ENCODE data around the gene ARSB.

The ARSB gene

DNA sequence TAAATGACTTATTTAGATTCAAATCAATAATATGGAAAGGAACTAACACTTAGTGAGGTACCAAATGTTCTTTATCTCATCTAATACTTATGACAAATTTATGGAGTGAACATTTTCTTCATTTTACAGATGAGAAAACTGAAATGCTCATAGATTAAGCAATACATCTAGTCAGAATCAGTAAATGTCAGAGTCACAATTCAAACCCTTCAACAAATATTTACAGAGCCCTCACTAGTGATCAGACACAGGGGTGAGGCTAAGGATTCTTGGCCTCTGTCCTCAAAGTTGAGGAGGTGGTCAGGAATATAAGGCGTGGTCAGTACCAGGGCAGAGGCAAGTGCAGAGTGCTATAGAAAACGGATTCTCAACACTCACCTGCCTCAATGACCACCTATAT lies 29.5 kb upstream of the ARSB start:
- DNase-seq: no peak
- Histone ChIP-seq H3K27ac (no peak overlapping the region), H3K36me3 (no peaks in the 10 kb centered on the region), H3K4me3 (ENCODE audit: low read depth, low read length) (no peak overlapping the region), H3K9me3 (ENCODE audit: severe bottlenecking) (peaks cover 3% of the 10 kb centered on the region), H3K27me3 (ENCODE audit: insufficient read depth, low read depth, severe bottlenecking) (no peaks in the 10 kb centered on the region)
- TF ChIP-seq, protein P1, sequence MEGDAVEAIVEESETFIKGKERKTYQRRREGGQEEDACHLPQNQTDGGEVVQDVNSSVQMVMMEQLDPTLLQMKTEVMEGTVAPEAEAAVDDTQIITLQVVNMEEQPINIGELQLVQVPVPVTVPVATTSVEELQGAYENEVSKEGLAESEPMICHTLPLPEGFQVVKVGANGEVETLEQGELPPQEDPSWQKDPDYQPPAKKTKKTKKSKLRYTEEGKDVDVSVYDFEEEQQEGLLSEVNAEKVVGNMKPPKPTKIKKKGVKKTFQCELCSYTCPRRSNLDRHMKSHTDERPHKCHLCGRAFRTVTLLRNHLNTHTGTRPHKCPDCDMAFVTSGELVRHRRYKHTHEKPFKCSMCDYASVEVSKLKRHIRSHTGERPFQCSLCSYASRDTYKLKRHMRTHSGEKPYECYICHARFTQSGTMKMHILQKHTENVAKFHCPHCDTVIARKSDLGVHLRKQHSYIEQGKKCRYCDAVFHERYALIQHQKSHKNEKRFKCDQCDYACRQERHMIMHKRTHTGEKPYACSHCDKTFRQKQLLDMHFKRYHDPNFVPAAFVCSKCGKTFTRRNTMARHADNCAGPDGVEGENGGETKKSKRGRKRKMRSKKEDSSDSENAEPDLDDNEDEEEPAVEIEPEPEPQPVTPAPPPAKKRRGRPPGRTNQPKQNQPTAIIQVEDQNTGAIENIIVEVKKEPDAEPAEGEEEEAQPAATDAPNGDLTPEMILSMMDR (IDR thresholded peaks at IDR 0.05; ENCODE audit: low read depth, low read length): no peak

DNA sequence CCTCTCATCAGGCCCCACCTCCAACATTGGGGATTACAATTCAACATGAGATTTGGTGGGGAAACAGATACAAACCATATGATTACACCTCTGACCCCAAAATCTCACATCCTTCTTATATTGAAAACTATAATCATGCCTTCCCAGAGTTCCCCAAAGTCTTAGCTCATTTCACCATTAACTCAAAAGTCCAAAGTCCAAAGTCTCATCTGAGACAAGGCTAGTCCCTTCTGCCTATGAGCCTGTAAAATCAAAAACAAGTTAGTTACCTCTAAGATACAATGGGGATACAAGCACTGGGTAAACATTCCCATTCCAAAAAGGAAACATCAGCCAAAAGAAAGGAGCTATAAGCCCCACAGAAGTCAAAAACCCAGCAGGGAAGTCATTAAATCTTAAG lies 26.8 kb upstream of the ARSB start:
- no peak for DNase-seq
- TF ChIP-seq, protein P1 (IDR thresholded peaks at IDR 0.05; ENCODE audit: low read depth, low read length): no peak
- no peaks in the 10 kb centered on the region for H3K27me3 ChIP-seq (ENCODE audit: insufficient read depth, low read depth, severe bottlenecking)
- H3K27ac ChIP-seq: no peak overlapping the region
- H3K4me3 ChIP-seq (ENCODE audit: low read depth, low read length): no peak overlapping the region
- H3K36me3 ChIP-seq: no peaks in the 10 kb centered on the region
- peaks cover 3% of the 10 kb centered on the region for H3K9me3 ChIP-seq (ENCODE audit: severe bottlenecking)

DNA sequence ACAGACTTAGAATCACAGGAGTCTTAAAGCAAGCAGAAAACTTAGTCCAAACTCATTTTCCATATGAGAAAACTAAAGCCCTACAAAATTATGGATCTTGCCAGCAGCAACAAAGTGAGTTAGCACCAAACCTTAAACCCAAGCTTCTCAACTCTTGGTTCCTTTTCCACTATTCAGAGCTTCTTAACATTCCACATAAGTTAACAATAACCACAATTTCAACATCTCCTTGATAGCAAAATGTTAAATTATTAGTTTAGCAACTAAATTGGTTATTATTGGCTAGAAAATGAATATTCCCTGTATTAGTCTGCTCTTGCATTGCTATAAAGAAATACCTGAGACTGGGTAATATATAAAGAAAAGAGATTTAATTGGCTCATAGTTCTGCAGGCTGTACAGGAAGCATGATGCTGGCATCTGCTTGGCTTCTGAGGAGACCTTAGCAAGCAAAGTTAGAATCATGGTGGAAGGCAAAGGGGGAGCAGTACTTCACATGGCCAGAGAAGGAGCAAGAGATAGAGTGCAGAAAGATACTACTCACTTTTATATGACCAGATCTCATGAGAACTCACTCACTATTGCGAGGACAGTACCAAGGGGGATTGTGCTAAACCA lies 26.2 kb upstream of the ARSB start:
- H3K4me3 ChIP-seq (ENCODE audit: low read depth, low read length): no peak overlapping the region
- H3K36me3 ChIP-seq: no peaks in the 10 kb centered on the region
- peaks cover 3% of the 10 kb centered on the region for H3K9me3 ChIP-seq (ENCODE audit: severe bottlenecking)
- TF ChIP-seq, protein P1 (IDR thresholded peaks at IDR 0.05; ENCODE audit: low read depth, low read length): no peak
- no peaks in the 10 kb centered on the region for H3K27me3 ChIP-seq (ENCODE audit: insufficient read depth, low read depth, severe bottlenecking)
- DNase-seq: no peak
- no peak overlapping the region for H3K27ac ChIP-seq

DNA sequence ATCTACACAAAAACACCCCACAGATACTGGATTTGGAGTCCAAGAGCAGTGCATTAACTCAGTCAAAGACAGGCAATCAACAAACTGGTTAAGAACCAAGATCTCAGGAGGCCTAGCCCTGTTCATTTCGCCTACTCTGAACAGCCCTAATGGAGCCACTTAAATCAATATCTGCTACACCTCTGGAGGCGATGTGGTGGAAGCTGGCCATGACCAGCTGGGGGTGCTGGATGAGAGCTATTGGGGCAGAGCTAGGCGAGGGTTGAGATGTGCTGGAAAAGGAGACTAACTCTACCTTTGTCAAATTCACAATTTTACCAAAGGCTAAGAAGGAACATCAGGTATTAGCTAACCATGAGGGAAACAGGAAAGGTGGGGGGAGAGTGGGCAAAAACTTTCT lies 23.3 kb upstream of the ARSB start:
- peaks cover under 1% of the 10 kb centered on the region for H3K9me3 ChIP-seq (ENCODE audit: severe bottlenecking)
- TF ChIP-seq, protein P1 (IDR thresholded peaks at IDR 0.05; ENCODE audit: low read depth, low read length): no peak
- H3K27me3 ChIP-seq (ENCODE audit: insufficient read depth, low read depth, severe bottlenecking): no peaks in the 10 kb centered on the region
- H3K4me3 ChIP-seq (ENCODE audit: low read depth, low read length): no peak overlapping the region
- no peak for DNase-seq
- no peaks in the 10 kb centered on the region for H3K36me3 ChIP-seq
- H3K27ac ChIP-seq: no peak overlapping the region

DNA sequence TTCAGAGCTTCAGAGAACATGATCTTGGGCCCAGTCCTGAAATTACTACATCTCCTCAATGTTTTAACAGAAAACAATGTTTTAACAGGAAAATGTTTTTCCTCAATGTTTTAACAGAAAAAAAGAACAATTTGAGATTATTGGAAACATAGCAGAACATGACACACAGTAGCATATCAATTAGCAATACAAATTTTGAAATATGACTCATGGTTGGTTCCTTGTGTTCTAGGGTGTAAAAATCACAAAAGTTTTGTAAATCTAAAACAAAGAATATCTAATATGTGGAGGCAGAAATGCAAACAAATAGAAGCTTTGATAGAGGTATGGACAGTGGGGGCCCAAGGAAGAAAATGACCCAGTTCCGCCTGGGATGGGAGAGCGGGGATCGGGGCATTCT lies 22.8 kb upstream of the ARSB start:
- DNase-seq: no peak
- no peak overlapping the region for H3K27ac ChIP-seq
- no peaks in the 10 kb centered on the region for H3K9me3 ChIP-seq (ENCODE audit: severe bottlenecking)
- TF ChIP-seq, protein P1 (IDR thresholded peaks at IDR 0.05; ENCODE audit: low read depth, low read length): no peak
- no peak overlapping the region for H3K4me3 ChIP-seq (ENCODE audit: low read depth, low read length)
- no peaks in the 10 kb centered on the region for H3K36me3 ChIP-seq
- H3K27me3 ChIP-seq (ENCODE audit: insufficient read depth, low read depth, severe bottlenecking): no peaks in the 10 kb centered on the region

Data from WERI-Rb-1 (cell line).